HepG2 (cell line): ENCODE data around the gene ADCY10. TPM values are rescaled to one million over a fixed set of nuclear protein-coding genes. Genes with fewer than 3 reads are reported as not detected.

Source experiments
- EED ChIP-seq: sonication (generic); formaldehyde crosslinking; IDR thresholded peaks from 2 replicates; pipeline ENCODE4 v1.5.0; 2020; ENCODE audit warnings: mild to moderate bottlenecking, missing genetic modification reagents
- GATAD1 ChIP-seq: IDR thresholded peaks from 2 replicates; pipeline ENCODE4 v1.6.1; 2016; ENCODE audit warnings: missing genetic modification reagents, missing compliant biosample characterization
- HCFC1 ChIP-seq: fragments of 150-350 bp; IDR thresholded peaks from 2 replicates; pipeline ENCODE4 v1.6.1; 2014; ENCODE audit warnings: low read depth, low read length
- HNRNPK ChIP-seq: fragments of 200-400 bp; formaldehyde crosslinking; IDR thresholded peaks from 2 replicates; pipeline ENCODE4 v1.6.1; 2018; ENCODE audit warnings: low read length, low read depth, moderate library complexity, mild to moderate bottlenecking; ENCODE audit not compliant: poor library complexity, severe bottlenecking
- HOMEZ ChIP-seq: IDR thresholded peaks from 2 replicates; pipeline ENCODE4 v1.6.1; 2016; ENCODE audit warnings: low read depth
- KMT2A ChIP-seq: sonication (generic); formaldehyde crosslinking; IDR thresholded peaks from 2 replicates; pipeline ENCODE4 v1.4.0; 2020; ENCODE audit warnings: missing genetic modification reagents
- MAX ChIP-seq: IDR thresholded peaks from 2 replicates; pipeline ENCODE4 v1.6.1; 2012; ENCODE audit warnings: inconsistent platforms
- MIER3 ChIP-seq: IDR thresholded peaks from 2 replicates; pipeline ENCODE4 v1.6.1; 2016; ENCODE audit warnings: missing compliant biosample characterization, borderline replicate concordance
- MZF1 ChIP-seq: sonication (generic); formaldehyde crosslinking; IDR thresholded peaks from 2 replicates; pipeline ENCODE4 v1.8.1; 2023; ENCODE audit warnings: mild to moderate bottlenecking, missing genetic modification reagents, borderline replicate concordance
- NCOA2 ChIP-seq: sonication (generic); formaldehyde crosslinking; IDR thresholded peaks from 2 replicates; pipeline ENCODE4 v1.8.0; 2022; ENCODE audit warnings: inconsistent platforms
- NR2F6 ChIP-seq, 2 experiments: IDR thresholded peaks; 2 replicates each; pipeline ENCODE4 v1.6.1; 2016; ENCODE audit warnings: antibody characterized with exemption in 1 of 2, mild to moderate bottlenecking in 1 of 2
- PHF21A ChIP-seq: sonication (generic); formaldehyde crosslinking; IDR thresholded peaks from 2 replicates; pipeline ENCODE4 v1.5.0; 2020; ENCODE audit warnings: mild to moderate bottlenecking, missing genetic modification reagents
- PLSCR1 ChIP-seq: sonication (generic); formaldehyde crosslinking; IDR thresholded peaks from 2 replicates; pipeline ENCODE4 v1.5.0; 2020; ENCODE audit warnings: missing genetic modification reagents, mild to moderate bottlenecking, borderline replicate concordance
- RARA ChIP-seq: IDR thresholded peaks from 2 replicates; pipeline ENCODE4 v1.6.1; 2016; ENCODE audit warnings: missing genetic modification reagents, missing compliant biosample characterization
- REPIN1 ChIP-seq: sonication (generic); formaldehyde crosslinking; IDR thresholded peaks from 2 replicates; pipeline ENCODE4 v1.8.0; 2022; ENCODE audit warnings: missing genetic modification reagents, low read depth, mild to moderate bottlenecking, borderline replicate concordance
- RXRB ChIP-seq: IDR thresholded peaks from 2 replicates; pipeline ENCODE4 v1.6.1; 2016; ENCODE audit warnings: borderline replicate concordance, missing genetic modification reagents, missing compliant biosample characterization
- SMAD3 ChIP-seq: sonication (generic); formaldehyde crosslinking; IDR thresholded peaks from 2 replicates; pipeline ENCODE4 v1.4.0; 2020; ENCODE audit warnings: missing genetic modification reagents
- TEAD2 ChIP-seq: sonication (generic); formaldehyde crosslinking; IDR thresholded peaks from 2 replicates; pipeline ENCODE4 v1.9.0; 2021; ENCODE audit warnings: missing genetic modification reagents
- TFAP4 ChIP-seq: sonication (generic); IDR thresholded peaks from 2 replicates; pipeline ENCODE4 v1.6.1; 2016; ENCODE audit warnings: low read depth, borderline replicate concordance
- ZMYM2 ChIP-seq: sonication (generic); formaldehyde crosslinking; IDR thresholded peaks from 2 replicates; pipeline ENCODE4 v1.8.0; 2022; ENCODE audit warnings: mild to moderate bottlenecking, missing genetic modification reagents
- ZMYM3 ChIP-seq: sonication (generic); formaldehyde crosslinking; IDR thresholded peaks from 2 replicates; pipeline ENCODE4 v1.5.1; 2020; ENCODE audit warnings: mild to moderate bottlenecking, missing genetic modification reagents
- ZNF160 ChIP-seq: sonication (generic); formaldehyde crosslinking; IDR thresholded peaks from 2 replicates; pipeline ENCODE4 v1.8.0; 2022; ENCODE audit warnings: mild to moderate bottlenecking, inconsistent platforms, missing genetic modification reagents
- ZNF30 ChIP-seq: sonication (generic); formaldehyde crosslinking; IDR thresholded peaks from 2 replicates; pipeline ENCODE4 v1.5.0; 2020; ENCODE audit warnings: mild to moderate bottlenecking, missing genetic modification reagents
- ZNF331 ChIP-seq: sonication (generic); formaldehyde crosslinking; IDR thresholded peaks from 2 replicates; pipeline ENCODE4 v1.4.0; 2020; ENCODE audit warnings: missing genetic modification reagents
- ZNF713 ChIP-seq: sonication (generic); formaldehyde crosslinking; IDR thresholded peaks from 2 replicates; pipeline ENCODE4 v1.4.0; 2020; ENCODE audit warnings: mild to moderate bottlenecking, missing genetic modification reagents
- ZNF737 ChIP-seq: sonication (generic); formaldehyde crosslinking; IDR thresholded peaks from 2 replicates; pipeline ENCODE4 v1.5.0; 2020; ENCODE audit warnings: missing genetic modification reagents, mild to moderate bottlenecking, borderline replicate concordance
- ZNF740 ChIP-seq: sonication (generic); formaldehyde crosslinking; IDR thresholded peaks from 2 replicates; pipeline ENCODE4 v1.4.0; 2020; ENCODE audit warnings: missing genetic modification reagents
- polyA plus RNA-seq, 8 experiments: library from polyadenylated mRNA; depleted of rRNA in 3 of 8; stranded (reverse) in 7 of 8; unstranded in 1 of 8; fragments of >200 nt; fragmentation: Illumina TruSeq in 4 of 8; extraction: Trizol in 4 of 8; gene quantifications; 2 replicates each; pipeline versions ENCODE4 v1.2.1 to v1.2.3, GENCODE V29; 2011 to 2016; ENCODE audit warnings: low read depth in 4 of 8, missing spikeins in 1 of 8, mixed read lengths in 1 of 8; ENCODE audit not compliant: insufficient read depth in 1 of 8
- total RNA-seq, 5 experiments: library from RNA; depleted of rRNA; stranded (reverse); fragments of >200 nt; fragmentation: Illumina TruSeq; extraction: Trizol; gene quantifications; 2 replicates each; pipeline ENCODE4 v1.2.3, GENCODE V29; 2016; ENCODE audit warnings: low read depth in 1 of 5

Gene ADCY10
- total and polyA plus RNA-seq, 2 of the 13 experiments (the other 11 are each of a cell fraction or from before 2014, with no cell fraction given) = 0.02 to 0.03 TPM

- TF ChIP-seq REPIN1 (peak; percentile 25; the same call in 1 of the 2 replicates), HOMEZ (CRISPR knock-in tag) (0 out of 2 replicates have a peak, but pooled peaks have one; percentile 51), HCFC1 (no peak), NCOA2 (CRISPR knock-in tag) (peak; percentile 44; the same call in 1 of the 2 replicates), GATAD1 (CRISPR knock-in tag) (no peak), MZF1 (CRISPR knock-in tag) (no peak), ZNF331 (peak; percentile 77), SMAD3 (CRISPR knock-in tag) (no peak), TFAP4 (no peak), ZMYM3 (peak; percentile 81), RARA (CRISPR knock-in tag) (peak; percentile 24; the same call in 1 of the 2 replicates), PLSCR1 (CRISPR knock-in tag) (no peak), ZNF160 (no peak), MAX (0 out of 2 replicates have a peak, but pooled peaks have one; percentile 13), PHF21A (0 out of 2 replicates have a peak, but pooled peaks have one; percentile 45), TEAD2 (CRISPR knock-in tag) (no peak), ZNF740 (no peak), RXRB (CRISPR knock-in tag) (peak; percentile 79; the same call in 1 of the 2 replicates), EED (no peak), ZNF30 (CRISPR knock-in tag) (no peak), HNRNPK (no peak), NR2F6 (IDR thresholded peaks at IDR 0.05) (peak; percentile 86), NR2F6 (CRISPR knock-in tag; IDR thresholded peaks at IDR 0.05) (peak; percentile 91), ZNF713 (CRISPR knock-in tag) (no peak), ZMYM2 (CRISPR knock-in tag) (peak; percentile 90), MIER3 (CRISPR knock-in tag) (0 out of 2 replicates have a peak, but pooled peaks have one; percentile 59), KMT2A (CRISPR knock-in tag) (peak; percentile 21; the same call in 1 of the 2 replicates), ZNF737 (CRISPR knock-in tag) (no peak)
Measured at GRCh38 chr1:167916766-167917511, 3.0 kb upstream of the ADCY10 start (continued).
